ENCODE results near the gene ATP9B.

DNA sequence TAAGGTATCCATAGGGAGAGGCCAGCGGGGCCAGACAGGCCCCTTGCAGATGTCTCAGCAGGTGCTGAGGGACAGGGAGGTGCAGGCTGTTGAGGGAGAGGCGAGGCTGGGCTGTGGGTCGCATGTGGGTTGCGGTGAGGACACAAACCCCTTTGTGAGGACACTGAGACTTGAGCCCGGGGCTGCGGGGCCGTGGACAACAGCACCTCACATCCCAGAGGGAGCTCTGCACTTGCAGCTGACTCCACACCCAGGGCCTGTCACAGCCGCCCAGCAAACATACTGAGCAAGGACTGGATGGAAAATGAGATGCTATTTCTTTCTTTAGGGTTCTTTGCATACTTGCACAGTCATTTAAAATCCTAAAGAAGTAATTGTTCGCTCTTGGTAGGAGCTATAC is 231.2 kb downstream of the ATP9B start:
- no peak for TF ChIP-seq POLR2A (IDR thresholded peaks at IDR 0.05; ENCODE audit: low read length)
- TF ChIP-seq GATA1 (IDR thresholded peaks at IDR 0.05; ENCODE audit: low read depth, low read length): no peak
